Transverse colon (tissue), 4 donors: ENCODE measurements around the gene TRMO.

ENCODE experiments used
- CTCF ChIP-seq, 5 experiments: fragments of 200-600 bp in 3 of 5; fragments of 450-650 bp in 2 of 5; sonication (generic) in 3 of 5; IDR thresholded peaks; 1 replicate in 2 of 5; 2 replicates in 3 of 5; pipeline ENCODE4 v1.5.1; 2016 to 2017; ENCODE audit warnings: antibody characterized with exemption in 5 of 5, inconsistent platforms in 3 of 5, mild to moderate bottlenecking in 2 of 5, moderate library complexity in 1 of 5
- POLR2AphosphoS5 ChIP-seq, 3 donors: sonication (generic); formaldehyde crosslinking; IDR thresholded peaks; one replicate each; pipeline ENCODE4 v1.6.1; 2016; ENCODE audit warnings: antibody characterized with exemption in 3 of 3

DNA sequence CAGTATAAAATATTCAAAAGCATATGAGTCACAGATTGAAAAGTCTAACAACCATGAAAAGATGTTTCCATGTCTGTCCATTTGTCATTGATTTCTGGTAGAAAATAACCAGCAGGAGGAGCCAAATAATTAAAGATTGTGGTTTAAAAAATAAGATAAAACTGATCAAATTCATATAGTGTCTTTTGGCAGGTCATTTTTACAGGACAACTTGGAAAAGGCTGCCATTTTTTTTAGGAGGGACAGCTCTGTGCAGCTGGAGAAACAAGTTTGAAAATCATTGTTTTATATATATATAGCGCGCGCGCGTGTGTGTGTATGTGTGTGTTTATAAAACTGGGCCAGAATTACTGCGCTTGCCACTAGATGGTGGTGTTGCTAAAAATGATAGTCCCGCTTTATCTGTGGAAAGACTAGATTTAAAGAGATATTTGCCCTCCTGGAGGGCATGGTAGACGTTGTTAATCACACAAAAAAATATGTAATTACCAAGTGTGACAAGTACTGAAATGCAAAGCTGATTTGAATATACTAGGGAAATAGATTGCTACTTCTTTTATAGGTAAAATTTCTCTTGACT, 1.3 kb upstream of the TRMO start:
- peak; percentile 73 to 96 (median 83) for TF ChIP-seq CTCF (IDR thresholded peaks at IDR 0.05)
- TF ChIP-seq POLR2AphosphoS5 (IDR thresholded peaks at IDR 0.05): peak in 1 of 3 donors; percentile 7
